ENCODE data around the gene ADM5.

Gene ADM5

GRCh38 chr19:49680421-49681351 lies 8.7 kb upstream of the ADM5 start:
- peak; percentile 92 for DNase-seq

GRCh38 chr19:49681830-49682229 lies 7.6 kb upstream of the ADM5 start:
- no peak for DNase-seq

- no peak for DNase-seq
Measured at GRCh38 chr19:49682274-49682673, 7.1 kb upstream of the ADM5 start.

GRCh38 chr19:49683814-49684250 lies 5.6 kb upstream of the ADM5 start:
- no peak for DNase-seq

- no peak for DNase-seq
Measured at GRCh38 chr19:49684251-49684982, 5.0 kb upstream of the ADM5 start.

- DNase-seq = no peak
Measured at GRCh38 chr19:49684983-49685553, 4.3 kb upstream of the ADM5 start.

- no peak for DNase-seq
Measured at GRCh38 chr19:49685845-49686332, 3.5 kb upstream of the ADM5 start.

- DNase-seq = no peak
Measured at GRCh38 chr19:49686503-49687088, 2.8 kb upstream of the ADM5 start.

GRCh38 chr19:49687150-49687549 lies 2.2 kb upstream of the ADM5 start:
- no peak for DNase-seq

- no peak for DNase-seq
Measured at GRCh38 chr19:49687566-49688316, 1.7 kb upstream of the ADM5 start.

- DNase-seq = no peak
Measured at GRCh38 chr19:49688531-49689132, 762 bp upstream of the ADM5 start.

GRCh38 chr19:49690079-49690655 lies 773 bp downstream of the ADM5 start:
- DNase-seq = no peak

- peak; percentile 35 for DNase-seq
Measured at GRCh38 chr19:49690656-49691242, 1.4 kb downstream of the ADM5 start, which contains the start of gene CPT1C. Gene CPT1C, plus strand, starts transcription at chr19:49691116. Its CDS starts 1,137 bp downstream, at chr19:49692253.

GRCh38 chr19:49691243-49692146 lies 2.1 kb downstream of the ADM5 start:
- no peak for DNase-seq

- no peak for DNase-seq
Measured at GRCh38 chr19:49692147-49692506, 2.7 kb downstream of the ADM5 start.

- DNase-seq = no peak
Measured at GRCh38 chr19:49696115-49696514, 6.7 kb downstream of the ADM5 start.

GRCh38 chr19:49696865-49697264 lies 7.5 kb downstream of the ADM5 start:
- no peak for DNase-seq

GRCh38 chr19:49699364-49699763 lies 10.0 kb downstream of the ADM5 start:
- no peak for DNase-seq

GRCh38 chr19:49700563-49700962 lies 11.2 kb downstream of the ADM5 start:
- no peak for DNase-seq

- DNase-seq = no peak
Measured at GRCh38 chr19:49701271-49701786, 11.9 kb downstream of the ADM5 start.
